ENCODE results near the gene DLG2.

GRCh38 chr11:83483808-83484207 is 2143.3 kb downstream of the DLG2 start:
- TF ChIP-seq CTCF (IDR thresholded peaks at IDR 0.05) = no peak
- TF ChIP-seq POLR2A (IDR thresholded peaks at IDR 0.05) = no peak
- no peak for TF ChIP-seq POLR2AphosphoS5 (IDR thresholded peaks at IDR 0.05)

All from suprapubic skin (tissue), 4 donors.